CD4-positive, alpha-beta memory T cell (primary cell): Measurements from ENCODE around the gene RSPH9. TPM values are rescaled to one million over a fixed set of nuclear protein-coding genes. Genes with fewer than 3 reads are reported as not detected.

Experiments used
- CTCF ChIA-PET: fragments of 350-600 bp; sonication (Branson Sonifier 250); formaldehyde crosslinking; loops from one replicate; lab custom pipeline; 2021; ENCODE audit warnings: inconsistent platforms; ENCODE audit not compliant: partially characterized antibody; lab: Charles Lee
- POLR2A ChIA-PET: fragments of 350-600 bp; sonication (Branson Sonifier 250); formaldehyde crosslinking; loops from one replicate; lab custom pipeline; 2021; ENCODE audit not compliant: partially characterized antibody; lab: Charles Lee
- DNase-seq, 5 donors: peaks; one replicate each; pipeline versions ENCODE4 v3.0.0 to v3.0.0-alpha.2; 2020 to 2022; ENCODE audit warnings: mixed read lengths in 1 of 5
- H3K27ac ChIP-seq: one replicate; pipeline ENCODE4 v1.7.0; 2013; ENCODE audit warnings: low read depth, low read length
- H3K27me3 ChIP-seq: 2 replicates; pipeline ENCODE4 v1.7.0; 2013; ENCODE audit warnings: mild to moderate bottlenecking, low read length, moderate library complexity; ENCODE audit not compliant: insufficient read depth
- H3K36me3 ChIP-seq: 2 replicates; pipeline ENCODE4 v1.7.0; 2013; ENCODE audit warnings: mild to moderate bottlenecking, low read length, moderate library complexity; ENCODE audit not compliant: insufficient read depth
- H3K4me1 ChIP-seq: 2 replicates; pipeline ENCODE4 v1.7.0; 2013; ENCODE audit warnings: mild to moderate bottlenecking, low read length, moderate library complexity; ENCODE audit not compliant: insufficient read depth
- H3K4me3 ChIP-seq, 2 donors: one replicate each; pipeline ENCODE4 v1.7.0; 2013; ENCODE audit warnings: low read length in 2 of 2, mild to moderate bottlenecking in 1 of 2
- H3K9me3 ChIP-seq, 2 donors: one replicate each; pipeline ENCODE4 v1.7.0; 2013; ENCODE audit warnings: low read length in 2 of 2, control low read depth in 1 of 2; ENCODE audit not compliant: control insufficient read depth in 1 of 2
- H3K27ac Mint-ChIP-seq, 7 donors: one replicate each; pipeline ENCODE4 v1.8.0; 2020 to 2021; ENCODE audit warnings: mixed read lengths in 7 of 7, mild to moderate bottlenecking in 6 of 7, inconsistent platforms in 3 of 7, moderate library complexity in 3 of 7
- H3K27me3 Mint-ChIP-seq, 2 donors: one replicate each; pipeline ENCODE4 v1.8.0; 2020 to 2021; ENCODE audit warnings: mixed read lengths in 2 of 2
- H3K36me3 Mint-ChIP-seq, 2 donors: one replicate each; pipeline ENCODE4 v1.8.0; 2020 to 2021; ENCODE audit warnings: mixed read lengths in 2 of 2, inconsistent platforms in 1 of 2, mild to moderate bottlenecking in 1 of 2
- H3K4me1 Mint-ChIP-seq, 4 donors: one replicate each; pipeline ENCODE4 v1.8.0; 2020 to 2021; ENCODE audit warnings: mixed read lengths in 4 of 4, mild to moderate bottlenecking in 1 of 4
- H3K4me3 Mint-ChIP-seq, 8 donors: one replicate each; pipeline ENCODE4 v1.8.0; 2020 to 2021; ENCODE audit warnings: mixed read lengths in 8 of 8, mild to moderate bottlenecking in 7 of 8, moderate library complexity in 6 of 8, inconsistent platforms in 3 of 8
- H3K9me3 Mint-ChIP-seq, 8 donors: one replicate each; pipeline ENCODE4 v1.8.0; 2020 to 2021; ENCODE audit warnings: mixed read lengths in 8 of 8, mild to moderate bottlenecking in 5 of 8, inconsistent platforms in 3 of 8, moderate library complexity in 1 of 8
- intact Hi-C: fragments of 100-400 bp; cut with micrococcal nuclease; formaldehyde crosslinking; loops from one replicate; pipeline ENCODE4 v1.15.1; 2023
- polyA plus RNA-seq, 2 donors: library from polyadenylated mRNA; unstranded; fragments of 300-500 nt; fragmentation: Illumina TruSeq; gene quantifications; one replicate each; pipeline ENCODE4 v1.2.3, GENCODE V29; 2021
- total RNA-seq, 2 experiments: library from RNA; stranded (reverse); gene quantifications; one replicate each; pipeline ENCODE4 v1.2.3, GENCODE V29; 2021

RSPH9 gene
- total and polyA plus RNA-seq, 4 experiments from 2014 or later = 0.71 to 1.3 TPM; not detected in 2

DNA sequence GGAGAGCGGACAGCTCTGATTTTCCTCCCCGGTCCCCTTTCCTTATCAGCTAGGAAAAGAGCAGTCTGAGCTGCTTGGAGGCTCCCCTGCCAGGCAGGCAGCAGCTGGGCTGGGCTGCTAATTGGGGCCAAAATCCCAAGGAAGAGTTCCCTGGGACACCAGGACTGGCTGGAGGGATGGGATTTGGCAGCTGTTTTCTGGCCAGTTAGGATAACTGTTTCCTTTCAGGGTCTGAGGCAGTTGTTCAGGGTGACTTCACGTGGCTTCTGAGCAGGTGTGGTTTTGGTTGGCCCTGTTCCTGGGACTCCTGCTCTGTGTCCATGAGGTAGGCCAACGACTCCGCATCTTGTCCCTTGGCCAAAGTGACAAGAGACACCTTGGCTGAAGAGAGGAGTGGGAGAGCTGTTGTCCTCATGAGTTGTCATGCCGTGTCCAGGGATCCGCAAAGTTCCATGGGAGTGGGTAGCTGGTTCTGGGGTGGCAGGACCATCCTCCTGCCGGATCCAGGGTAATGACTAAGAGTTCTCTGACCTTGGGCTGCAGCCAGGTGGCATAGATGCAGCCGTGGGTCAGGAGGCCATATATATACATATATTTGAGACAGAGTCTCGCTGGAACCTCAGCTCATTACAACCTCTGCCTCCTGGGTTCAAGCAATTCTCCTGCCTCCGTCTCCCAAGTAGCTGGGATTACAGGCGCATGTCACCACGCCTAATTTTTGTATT, 21.5 kb downstream of the RSPH9 start:
- Mint-ChIP-seq H3K9me3 (no peaks in the 10 kb centered on the region), H3K4me1 (peaks cover 11 to 19% (median 15%) of the 10 kb centered on the region in 4 donors), H3K36me3 (peaks cover 0 to 12% of the 10 kb centered on the region in 2 donors), H3K27ac (no peak overlapping the region), H3K4me3 (no peak overlapping the region), H3K27me3 (no peaks in the 10 kb centered on the region)
- H3K27me3 ChIP-seq = no peaks in the 10 kb centered on the region
- H3K4me3 ChIP-seq = no peak overlapping the region
- no peak overlapping the region for H3K27ac ChIP-seq
- intact Hi-C loops = loop anchor here (2.0 kb wide), 1 partner anchor 106 kb away; no protein-coding TSS in a partner anchor
- CTCF ChIA-PET = interaction anchor here (0.8 to 6.9 kb wide), 12 partner anchors 10 to 414 kb away, joined by 3 to 79 read pairs (median 10); partner anchors contain the start of genes MAD2L1BP, MRPS18A and VEGFA
- no peaks in the 10 kb centered on the region for H3K9me3 ChIP-seq
- peaks cover 26% of the 10 kb centered on the region for H3K4me1 ChIP-seq
- DNase-seq = no peak
- no peaks in the 10 kb centered on the region for H3K36me3 ChIP-seq
- POLR2A ChIA-PET = interaction anchor here (0.8 to 1.3 kb wide), 4 partner anchors 19 to 103 kb away, joined by 3 to 5 read pairs (median 4); partner anchors contain the start of genes GTPBP2, MAD2L1BP and VEGFA

DNA sequence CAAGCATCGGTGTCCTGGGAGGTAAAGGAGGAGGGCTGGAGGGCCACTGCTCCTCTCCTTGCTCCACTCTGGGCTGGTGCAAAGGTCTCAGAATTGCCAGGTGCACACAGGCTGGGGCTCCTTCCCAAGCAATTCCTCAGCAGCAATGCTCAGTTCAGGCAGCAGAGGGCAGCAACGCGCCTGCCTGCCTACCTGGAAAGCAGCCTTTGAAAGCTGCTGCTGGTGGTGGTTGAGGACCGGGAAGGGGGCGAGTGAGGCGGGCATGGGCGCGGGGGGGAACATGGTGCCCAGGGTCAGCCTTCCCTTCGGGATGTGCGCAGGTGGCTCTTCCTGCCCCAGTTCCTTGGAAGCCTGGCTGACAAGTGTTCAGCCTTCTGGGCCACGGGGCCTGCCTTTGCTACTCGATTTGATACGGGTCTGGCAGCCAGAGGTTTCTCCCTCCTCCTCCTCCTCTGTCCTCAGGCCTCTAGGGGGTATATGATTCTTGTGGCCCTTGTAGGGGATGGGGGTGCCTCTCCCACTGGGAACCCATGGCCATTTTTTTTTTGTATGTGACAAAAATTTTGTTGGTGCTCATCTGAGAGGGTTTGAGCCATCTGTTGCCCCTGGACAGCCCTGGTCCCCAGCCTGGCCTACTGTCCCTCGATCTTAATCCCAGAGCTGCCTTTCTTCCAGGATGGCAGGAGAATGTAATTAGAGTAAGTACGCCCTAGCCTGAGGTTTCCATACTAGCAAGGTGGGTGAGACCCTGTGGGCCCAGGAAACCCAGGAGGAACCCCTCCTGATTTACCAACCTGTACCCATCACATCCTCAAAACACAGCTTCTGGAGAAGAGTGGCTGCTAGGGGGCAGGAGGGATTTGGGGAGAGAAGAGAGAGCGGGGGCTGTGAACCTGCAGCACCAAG, 22.7 kb downstream of the RSPH9 start:
- Mint-ChIP-seq H3K9me3 (no peaks in the 10 kb centered on the region), H3K27me3 (no peaks in the 10 kb centered on the region), H3K4me1 (peaks cover 11 to 19% (median 15%) of the 10 kb centered on the region in 4 donors), H3K4me3 (peak overlapping the region in 6 of 8 donors; percentile 46 to 78 (median 64)), H3K27ac (peak overlapping the region in 4 of 7 donors; percentile 15 to 86 (median 52)), H3K36me3 (peaks cover 0 to 22% of the 10 kb centered on the region in 2 donors)
- Histone ChIP-seq H3K36me3 (peaks cover 5% of the 10 kb centered on the region), H3K4me1 (peaks cover 26% of the 10 kb centered on the region), H3K27ac (no peak overlapping the region), H3K4me3 (no peak overlapping the region), H3K27me3 (no peaks in the 10 kb centered on the region), H3K9me3 (no peaks in the 10 kb centered on the region)
- DNase-seq = peak; percentile 72 to 80 (median 73)
- intact Hi-C loops = loop anchor here (1.0 to 2.0 kb wide), 3 partner anchors 105 to 412 kb away; no protein-coding TSS in a partner anchor
- ChIA-PET POLR2A (interaction anchor here (0.9 to 1.3 kb wide), 4 partner anchors 18 to 38 kb away, joined by 3 to 5 read pairs (median 4); partner anchors contain the start of genes GTPBP2 and MAD2L1BP), CTCF (interaction anchor here (0.7 to 6.9 kb wide), 21 partner anchors 8 to 413 kb away, joined by 3 to 79 read pairs (median 5); partner anchors contain the start of genes MAD2L1BP, MRPS18A, RSPH9 and VEGFA)

DNA sequence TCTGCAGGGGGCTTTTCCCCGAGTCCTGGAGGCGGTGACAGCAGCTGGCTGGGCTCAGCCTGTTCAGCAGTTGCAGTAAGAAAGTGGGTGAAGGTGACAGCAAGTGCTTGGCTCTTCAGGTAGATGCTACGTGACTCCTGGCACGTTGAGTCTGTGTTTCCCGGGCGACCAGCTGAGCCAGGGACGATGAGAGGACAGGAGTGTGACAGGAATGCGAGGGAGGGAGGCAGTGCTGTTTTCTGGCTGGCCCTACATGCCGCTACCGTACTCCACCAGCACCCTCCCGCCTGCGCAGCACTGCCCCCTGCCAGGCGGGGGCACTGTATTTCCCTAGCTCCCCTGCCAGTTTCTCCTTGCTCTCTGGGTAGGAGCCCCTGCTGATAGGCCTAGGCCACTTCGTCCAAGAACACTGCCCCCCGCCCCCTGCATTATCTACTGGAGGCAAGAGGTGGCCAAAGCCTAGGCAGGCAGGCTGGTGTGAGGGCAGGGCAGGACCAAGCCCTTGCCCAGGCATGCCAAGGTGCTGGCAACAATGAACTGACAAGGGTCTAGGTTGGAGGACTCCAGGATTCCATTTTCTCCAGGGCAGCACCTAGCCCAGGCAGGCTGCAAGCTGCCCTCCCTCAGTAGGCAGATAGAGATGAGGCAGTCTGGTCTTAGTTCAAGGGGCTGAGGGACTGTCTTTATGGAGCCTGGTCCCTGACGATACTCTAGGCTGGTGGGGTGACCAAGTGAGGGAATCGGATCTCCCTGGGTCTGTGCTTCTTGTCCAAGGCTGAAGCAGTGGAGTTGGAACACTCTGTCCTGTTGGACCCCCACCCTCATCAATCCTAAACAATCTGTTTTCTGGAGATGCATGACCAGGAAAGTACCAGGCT, 23.6 kb downstream of the RSPH9 start:
- H3K4me1 ChIP-seq = peaks cover 26% of the 10 kb centered on the region
- Mint-ChIP-seq H3K36me3 (peaks cover 0 to 30% of the 10 kb centered on the region in 2 donors), H3K9me3 (no peaks in the 10 kb centered on the region), H3K4me1 (peaks cover 11 to 19% (median 15%) of the 10 kb centered on the region in 4 donors), H3K27ac (peak overlapping the region in 5 of 7 donors; percentile 57 to 81 (median 77)), H3K27me3 (no peaks in the 10 kb centered on the region), H3K4me3 (no peak overlapping the region)
- H3K9me3 ChIP-seq = no peaks in the 10 kb centered on the region
- peaks cover 11% of the 10 kb centered on the region for H3K36me3 ChIP-seq
- no peak overlapping the region for H3K4me3 ChIP-seq
- H3K27me3 ChIP-seq = no peaks in the 10 kb centered on the region
- CTCF ChIA-PET = interaction anchor here (0.8 to 6.9 kb wide), 17 partner anchors 10 to 412 kb away, joined by 3 to 79 read pairs (median 5); partner anchors contain the start of genes MAD2L1BP, MRPS18A, RSPH9 and VEGFA
- POLR2A ChIA-PET = interaction anchor here (0.7 kb wide), 1 partner anchor 21 kb away, joined by 3 read pairs; no protein-coding TSS in a partner anchor
- H3K27ac ChIP-seq = no peak overlapping the region
- peak; percentile 22 to 48 (median 31) for DNase-seq
- intact Hi-C loops = no loop called here

DNA sequence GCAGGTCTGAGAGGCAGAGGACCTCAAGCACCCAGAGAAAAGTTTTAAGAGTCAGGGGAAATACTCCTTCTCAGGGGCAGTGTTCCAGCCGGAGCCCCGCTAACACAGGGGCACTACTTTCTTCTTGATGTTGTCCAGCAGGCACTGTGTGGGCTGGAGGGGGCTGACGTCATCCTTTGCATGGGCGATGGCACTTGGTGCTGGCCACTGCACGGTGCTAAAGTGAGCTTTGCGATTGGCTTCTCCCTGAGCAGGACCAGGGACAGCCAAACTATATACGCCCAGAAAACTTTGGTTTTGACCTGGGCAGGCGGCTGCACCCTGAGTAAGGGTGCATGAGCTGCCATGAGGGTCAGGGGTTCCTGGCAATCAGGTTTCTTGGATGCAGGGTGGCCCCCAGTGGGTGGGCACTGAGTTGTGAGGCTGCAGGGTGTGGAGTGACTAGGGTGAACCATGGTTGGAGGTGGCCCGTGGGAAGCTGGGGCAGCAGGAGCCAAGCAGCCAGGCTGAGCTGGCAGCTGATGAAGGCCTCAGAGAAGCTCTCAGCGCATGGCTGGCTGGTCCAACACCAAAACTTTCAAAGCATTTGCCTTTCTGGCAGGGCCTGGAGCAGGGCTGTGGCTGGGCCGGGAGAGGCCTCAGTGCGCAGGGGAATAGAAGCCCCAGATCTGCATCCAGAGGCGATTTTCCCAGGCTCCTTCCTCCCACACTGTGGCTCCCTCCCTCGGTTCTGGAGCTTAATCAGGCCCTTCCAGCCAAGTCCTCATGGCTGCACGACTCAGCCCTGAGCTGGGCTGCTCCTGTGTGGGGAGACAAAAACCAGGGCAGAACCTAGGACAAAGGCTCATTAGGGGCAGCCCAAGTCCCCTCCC, 24.4 kb downstream of the RSPH9 start:
- no peak overlapping the region for H3K27ac ChIP-seq
- no peaks in the 10 kb centered on the region for H3K27me3 Mint-ChIP-seq
- intact Hi-C loops = no loop called here
- H3K4me3 ChIP-seq = no peak overlapping the region
- peaks cover 11 to 19% (median 15%) of the 10 kb centered on the region in 4 donors for H3K4me1 Mint-ChIP-seq
- peaks cover 26% of the 10 kb centered on the region for H3K4me1 ChIP-seq
- H3K4me3 Mint-ChIP-seq = no peak overlapping the region
- H3K27ac Mint-ChIP-seq = peak overlapping the region in 6 of 7 donors; percentile 34 to 81 (median 67)
- peaks cover 20% of the 10 kb centered on the region for H3K36me3 ChIP-seq
- no peaks in the 10 kb centered on the region for H3K27me3 ChIP-seq
- POLR2A ChIA-PET = interaction anchor here (0.7 kb wide), 1 partner anchor 20 kb away, joined by 3 read pairs; no protein-coding TSS in a partner anchor
- DNase-seq = no peak
- peaks cover 2 to 37% of the 10 kb centered on the region in 2 donors for H3K36me3 Mint-ChIP-seq
- H3K9me3 ChIP-seq = no peaks in the 10 kb centered on the region
- no peaks in the 10 kb centered on the region for H3K9me3 Mint-ChIP-seq
- CTCF ChIA-PET = interaction anchor here (1.0 to 6.9 kb wide), 11 partner anchors 8 to 411 kb away, joined by 3 to 79 read pairs (median 4); partner anchors contain the start of genes MRPS18A and VEGFA

DNA sequence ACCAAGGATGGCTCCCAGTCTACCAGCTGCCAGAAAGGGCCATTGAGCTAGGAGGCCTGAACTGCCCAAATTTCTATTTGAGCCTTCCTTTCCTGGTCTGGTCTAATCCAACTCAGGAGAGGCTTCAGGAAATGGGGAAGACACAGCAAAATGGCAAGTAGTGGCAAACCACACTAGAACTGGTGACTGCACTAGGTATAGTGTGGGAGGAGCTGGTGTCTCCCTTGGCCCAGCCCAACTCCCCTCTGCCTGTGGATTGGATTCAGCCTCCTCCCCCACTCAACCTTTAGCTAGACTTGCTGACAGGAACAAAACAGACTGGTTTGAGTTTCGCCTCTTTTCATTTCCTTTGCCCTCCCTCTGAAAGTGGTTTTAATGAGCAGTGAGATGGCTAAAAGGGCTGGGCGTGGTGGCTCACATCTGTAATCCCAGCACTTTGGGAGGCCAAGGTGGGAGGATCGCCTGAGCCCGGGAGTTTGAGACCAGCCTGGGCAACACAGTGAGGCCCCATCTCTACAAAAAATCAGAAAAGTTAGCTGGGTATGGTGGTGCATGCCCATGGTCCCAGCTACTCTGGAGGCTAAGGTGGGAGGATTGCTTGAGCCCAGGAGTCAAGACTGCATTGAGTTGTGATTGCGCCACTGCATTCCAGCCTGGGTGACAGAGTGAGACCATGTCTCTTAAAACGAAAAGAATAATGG, 25.2 kb downstream of the RSPH9 start:
- H3K9me3 ChIP-seq = no peaks in the 10 kb centered on the region
- peaks cover 11 to 19% (median 15%) of the 10 kb centered on the region in 4 donors for H3K4me1 Mint-ChIP-seq
- no peak overlapping the region for H3K4me3 ChIP-seq
- ChIA-PET POLR2A (no interaction called here), CTCF (interaction anchor here (0.6 to 6.9 kb wide), 10 partner anchors 8 to 411 kb away, joined by 3 to 79 read pairs (median 4); partner anchors contain the start of genes MRPS18A and VEGFA)
- no peaks in the 10 kb centered on the region for H3K9me3 Mint-ChIP-seq
- H3K4me3 Mint-ChIP-seq = no peak overlapping the region
- H3K27ac ChIP-seq = no peak overlapping the region
- intact Hi-C loops = no loop called here
- no peaks in the 10 kb centered on the region for H3K27me3 Mint-ChIP-seq
- H3K27me3 ChIP-seq = no peaks in the 10 kb centered on the region
- H3K36me3 Mint-ChIP-seq = peaks cover 10 to 44% of the 10 kb centered on the region in 2 donors
- peaks cover 28% of the 10 kb centered on the region for H3K36me3 ChIP-seq
- H3K27ac Mint-ChIP-seq = peak overlapping the region in 4 of 7 donors; percentile 4 to 75 (median 41)
- H3K4me1 ChIP-seq = peaks cover 26% of the 10 kb centered on the region
- DNase-seq = no peak
